HG03521 (cell line): ENCODE measurements around the gene PSORS1C1.
"Not testable (repeated sequence)": the region's sequence is repeated elsewhere in the genome, so short reads cannot be mapped to it uniquely, and the experiment has no call there.

Experiments used
- ATAC-seq: cut with Tn5 transposase; IDR thresholded peaks from one replicate; pipeline ENCODE4 v1.9.1; 2021; ENCODE audit warnings: mild to moderate bottlenecking, moderate library complexity; ENCODE audit not compliant: unreplicated experiment

The PSORS1C1 gene

DNA sequence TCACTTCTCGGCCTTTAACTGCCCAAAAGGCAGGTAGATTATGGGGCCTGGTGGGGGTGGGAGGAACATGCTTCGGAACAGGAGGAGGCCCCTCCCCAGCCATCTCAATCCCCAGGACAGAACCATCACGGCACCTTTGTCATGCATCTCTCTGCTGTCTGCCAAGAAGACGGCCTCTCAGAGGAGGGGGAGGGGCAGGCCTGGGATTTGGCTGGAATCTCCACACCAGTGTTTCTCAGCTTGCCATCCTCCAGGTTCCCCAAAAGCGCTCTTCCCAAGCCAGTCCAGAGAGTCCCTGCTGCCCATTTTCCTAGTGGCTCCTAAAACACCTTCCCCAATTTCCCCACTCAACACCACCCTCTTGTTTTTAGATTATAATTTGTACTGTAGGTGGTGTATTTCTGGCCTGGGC, 58.4 kb downstream of the PSORS1C1 start:
- ATAC-seq: no peak

DNA sequence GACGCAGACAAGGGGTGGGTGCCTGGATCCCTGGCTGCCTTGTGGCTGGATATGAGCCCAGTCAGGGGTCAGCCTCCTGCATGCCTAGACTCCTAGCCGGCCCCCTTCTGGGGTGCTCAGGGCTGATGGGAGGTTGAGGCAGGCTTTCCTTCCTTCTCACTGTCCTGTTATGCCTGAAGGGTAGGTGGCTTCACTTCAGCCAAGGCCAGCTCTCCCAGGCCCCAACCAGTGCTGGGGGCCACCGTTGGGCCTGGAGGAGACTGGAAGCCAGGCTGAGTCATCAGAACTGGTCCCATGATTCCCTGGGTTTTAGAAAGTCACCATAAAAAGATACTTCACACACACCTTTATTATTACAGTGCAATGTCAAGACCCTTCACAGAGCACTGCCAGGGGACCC, 58.8 kb downstream of the PSORS1C1 start:
- no peak for ATAC-seq

DNA sequence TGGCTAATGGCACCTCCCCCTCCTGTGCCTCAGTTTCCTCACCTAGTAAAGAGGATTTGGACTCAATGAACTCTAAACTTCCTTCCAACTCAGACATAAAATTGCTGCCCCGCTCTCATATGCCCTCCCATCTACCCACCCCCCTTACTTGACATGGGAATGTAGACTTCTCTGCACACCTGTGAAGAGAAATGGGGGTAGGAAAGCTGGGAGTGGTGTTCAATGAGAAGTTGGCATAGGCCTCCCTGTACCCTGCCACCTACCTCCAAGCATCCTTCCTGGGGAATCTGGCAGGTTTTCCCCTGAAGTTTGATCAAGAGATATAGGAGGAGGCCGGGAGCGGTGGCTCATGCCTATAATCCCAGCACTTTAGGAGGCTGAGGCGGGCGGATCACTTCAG, 59.8 kb downstream of the PSORS1C1 start:
- no peak for ATAC-seq

DNA sequence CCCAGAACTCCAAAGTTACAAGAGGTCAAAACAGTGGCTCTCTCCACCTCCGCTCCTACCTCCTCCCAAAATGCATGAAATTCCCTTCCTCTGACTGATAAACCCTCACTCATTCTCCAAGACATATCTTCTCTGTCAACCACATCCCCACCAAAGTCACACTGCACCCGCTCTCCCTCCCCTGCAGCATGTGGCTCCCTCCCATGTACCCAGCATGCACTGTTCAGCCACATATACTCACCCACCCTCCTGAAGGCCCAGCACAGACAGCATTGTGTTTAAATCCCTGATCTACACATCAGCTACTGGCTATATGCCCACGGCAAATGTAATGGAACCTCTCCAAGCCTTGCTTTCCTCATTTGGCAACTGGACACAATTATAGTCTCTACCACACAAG, 61.4 kb downstream of the PSORS1C1 start:
- ATAC-seq: no peak

DNA sequence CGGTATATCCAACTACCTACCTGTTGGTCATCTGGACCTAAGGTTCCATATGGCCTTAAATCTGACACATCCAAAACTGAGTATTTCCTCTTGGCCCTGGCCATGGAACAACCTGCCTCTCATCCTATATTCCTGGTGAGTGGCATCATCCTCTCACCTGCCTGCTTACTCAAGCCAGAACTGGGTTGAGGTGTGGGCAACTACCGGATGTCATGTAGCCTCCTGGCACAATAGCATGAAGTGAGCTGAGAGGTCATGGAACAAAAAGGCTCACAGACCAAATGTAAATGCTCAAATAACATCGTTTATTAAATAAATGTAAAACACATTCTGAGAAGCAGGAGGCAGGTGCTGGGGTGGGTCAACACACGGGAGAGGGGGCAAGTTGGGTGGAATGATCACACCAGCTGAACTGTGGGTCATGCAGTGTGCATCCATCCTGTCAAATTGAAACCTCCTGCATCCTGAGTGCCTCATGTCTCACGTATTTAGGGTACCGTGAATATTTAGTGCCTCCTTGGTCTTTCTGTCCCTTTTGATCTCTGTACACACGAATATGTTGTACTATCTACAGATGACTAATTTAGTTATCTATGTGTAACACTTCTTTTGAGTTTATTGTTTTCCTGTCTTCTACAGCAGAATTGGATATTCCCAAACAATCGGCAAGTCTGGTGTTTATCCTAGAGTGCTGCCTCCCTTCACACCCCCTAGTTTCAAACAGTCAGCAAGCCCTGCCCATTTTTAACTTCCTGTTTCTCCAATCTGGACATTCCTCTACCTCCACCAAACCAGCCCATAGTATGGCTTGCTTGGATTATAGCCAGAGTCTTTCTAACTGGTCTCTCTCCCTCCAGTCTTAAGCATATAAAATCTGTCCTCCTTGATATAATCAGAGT, 63.8 kb downstream of the PSORS1C1 start:
- ATAC-seq: no peak

DNA sequence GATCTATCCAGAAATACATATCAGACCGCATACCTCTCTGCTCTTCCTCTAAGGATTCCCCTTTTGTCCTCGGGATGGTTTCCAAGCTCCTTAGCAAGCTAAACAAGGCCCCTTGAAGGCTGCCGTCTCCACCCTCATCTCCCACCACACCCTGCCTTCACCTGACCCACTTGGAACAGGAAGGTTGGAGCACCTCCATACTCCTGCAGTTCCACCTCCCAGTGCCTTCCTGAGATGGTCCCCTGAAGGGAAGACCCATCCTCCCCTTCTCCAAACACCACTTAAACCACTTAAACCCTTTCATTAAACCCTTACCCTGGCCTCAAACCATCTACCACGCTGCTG, 64.4 kb downstream of the PSORS1C1 start:
- ATAC-seq: no peak

DNA sequence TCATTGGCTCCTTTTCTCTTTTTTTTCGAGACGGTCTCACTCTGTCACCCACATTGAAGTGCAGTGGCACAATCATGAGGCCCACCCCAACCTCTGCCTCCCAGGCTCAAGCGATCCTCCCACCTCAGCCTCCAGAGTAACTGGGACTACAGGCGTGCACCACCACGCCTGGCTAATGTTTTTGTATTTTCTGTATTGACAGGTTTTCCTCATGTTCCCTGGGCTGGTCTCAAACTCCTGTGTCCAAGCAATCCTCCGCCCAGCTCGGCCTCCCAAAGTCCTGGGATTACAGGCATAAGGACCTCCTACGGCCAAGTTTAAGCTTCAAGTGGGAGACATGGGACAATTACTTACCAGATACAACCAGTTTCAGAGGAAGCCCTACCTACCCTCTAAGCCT, 65.3 kb downstream of the PSORS1C1 start:
- ATAC-seq: no peak

DNA sequence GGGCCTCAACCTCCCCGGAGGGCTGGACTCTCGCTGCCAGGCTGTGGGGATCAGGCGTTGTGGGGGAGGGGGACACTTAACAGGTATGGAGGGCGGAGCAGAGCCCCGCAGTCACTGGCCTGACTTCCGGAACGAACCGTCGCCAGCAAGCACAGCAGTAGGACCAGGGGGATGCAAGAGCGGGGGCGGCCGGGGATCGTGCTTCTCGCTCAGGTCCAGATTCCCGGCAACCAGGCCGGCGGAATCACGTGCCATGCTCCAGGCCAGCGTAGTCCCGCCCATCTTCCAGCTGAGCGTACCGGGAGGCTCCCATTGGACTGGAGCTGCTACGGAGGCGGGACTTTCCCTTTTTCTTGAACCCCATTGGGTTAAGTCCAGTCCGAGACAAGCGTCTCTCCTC, 65.9 kb downstream of the PSORS1C1 start:
- no peak for ATAC-seq

DNA sequence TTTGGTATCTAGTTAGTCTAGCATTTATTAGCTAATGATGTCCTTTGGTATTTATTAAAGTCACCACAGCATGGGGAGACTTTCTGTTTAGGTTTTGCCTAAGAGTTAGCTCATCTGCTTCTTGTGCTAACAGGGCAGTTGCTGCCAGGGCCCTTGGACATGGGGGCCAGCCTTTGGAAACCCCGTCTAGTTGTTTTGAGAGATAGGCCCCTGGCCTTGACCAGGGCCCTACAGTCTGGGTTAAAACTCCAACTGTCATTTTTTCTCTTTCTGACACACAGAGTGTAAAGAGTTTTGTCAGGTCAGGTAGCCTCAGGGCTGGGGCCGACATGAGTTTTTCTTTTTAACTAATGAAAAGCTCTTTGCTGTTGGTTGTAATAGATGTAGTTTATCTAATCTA, 68.7 kb downstream of the PSORS1C1 start:
- ATAC-seq: not testable (repeated sequence)

DNA sequence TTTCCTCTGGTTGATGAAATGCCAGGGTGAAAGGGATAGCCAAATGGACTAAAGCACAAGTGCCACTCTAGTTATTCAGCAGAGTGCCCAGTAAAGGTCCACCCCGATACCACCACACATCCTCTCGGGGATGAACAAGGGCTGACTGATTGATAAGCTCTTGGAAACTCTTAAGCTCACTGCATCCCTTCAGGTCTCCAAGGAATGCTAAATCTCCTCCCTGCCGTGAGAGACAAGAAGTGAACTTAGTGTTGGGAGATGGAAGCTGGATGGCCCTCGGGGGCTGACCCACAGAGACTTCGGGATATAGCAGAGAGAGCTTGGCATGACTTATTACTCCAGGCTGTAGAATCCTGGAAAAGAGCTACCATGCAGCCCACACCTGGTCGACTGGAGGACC, 69.3 kb downstream of the PSORS1C1 start:
- ATAC-seq: not testable (repeated sequence)

DNA sequence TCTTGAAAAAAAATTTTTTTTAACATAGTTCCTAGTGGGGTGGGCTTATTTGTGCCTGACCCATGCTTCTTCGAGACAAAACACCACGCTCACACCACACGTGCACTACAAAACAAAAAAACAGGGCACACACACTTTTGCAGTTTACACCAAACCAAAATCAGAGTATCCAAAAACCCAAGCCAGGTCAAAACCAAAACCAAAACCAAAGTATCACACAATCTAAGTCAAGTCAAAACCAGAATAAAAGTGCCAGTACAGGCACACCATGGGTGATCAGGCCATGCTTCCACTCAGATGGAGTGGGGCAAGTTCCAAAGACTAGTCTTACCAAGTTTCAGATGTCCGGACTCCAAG, 71.1 kb downstream of the PSORS1C1 start:
- not testable (repeated sequence) for ATAC-seq

DNA sequence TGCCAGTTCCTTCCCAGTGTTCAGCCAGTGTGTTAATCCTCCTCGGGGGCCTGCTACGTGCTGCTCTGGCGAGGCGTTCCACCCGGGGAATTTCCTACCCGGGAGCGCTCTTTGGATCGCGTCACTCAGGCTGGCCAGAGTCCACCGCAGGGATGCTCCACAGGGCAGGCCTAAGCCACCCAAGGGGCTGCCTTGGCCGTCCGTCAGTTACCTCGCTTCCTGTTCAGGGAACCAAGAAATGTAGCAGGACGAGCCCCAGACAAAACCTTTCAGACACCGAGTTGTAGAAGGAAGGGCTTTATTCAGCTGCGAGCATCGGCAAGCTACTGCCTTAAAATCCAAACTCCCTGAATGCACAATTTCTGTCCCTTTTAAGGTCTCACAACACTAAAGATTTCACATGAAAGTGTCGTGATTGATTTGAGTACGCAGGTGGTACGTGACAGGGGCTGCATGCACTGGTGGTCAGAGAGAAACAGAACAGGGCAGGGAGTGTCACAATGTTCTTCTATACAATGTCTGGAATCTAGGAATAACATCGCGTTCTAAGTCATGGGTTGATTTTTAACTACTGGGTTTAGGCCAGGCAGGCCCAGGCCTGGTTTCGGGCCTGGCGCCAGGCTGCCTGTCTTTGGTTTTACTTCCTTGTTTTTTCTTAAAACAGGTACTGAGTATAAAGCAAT, 71.6 kb downstream of the PSORS1C1 start:
- ATAC-seq: no peak

DNA sequence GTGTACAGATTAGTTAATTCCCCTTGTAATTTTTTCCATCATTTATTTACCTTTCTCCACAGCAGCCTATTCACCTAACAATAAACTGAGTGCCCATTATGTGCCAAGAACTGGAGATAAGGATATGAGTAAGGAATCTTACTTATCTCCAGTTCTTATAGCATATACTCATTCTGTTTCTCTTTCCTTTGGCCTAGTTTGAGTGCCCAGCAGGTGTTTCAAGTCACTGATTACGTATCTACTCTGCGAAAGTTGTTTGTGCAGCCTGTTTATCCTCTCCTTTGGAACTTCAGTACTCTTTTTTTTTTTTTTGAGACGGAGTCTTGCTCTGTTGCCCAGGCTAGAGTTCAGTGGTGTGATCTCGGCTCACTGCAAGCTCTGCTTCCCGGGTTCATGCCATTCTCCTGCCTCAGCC, 73.2 kb downstream of the PSORS1C1 start:
- no peak for ATAC-seq

DNA sequence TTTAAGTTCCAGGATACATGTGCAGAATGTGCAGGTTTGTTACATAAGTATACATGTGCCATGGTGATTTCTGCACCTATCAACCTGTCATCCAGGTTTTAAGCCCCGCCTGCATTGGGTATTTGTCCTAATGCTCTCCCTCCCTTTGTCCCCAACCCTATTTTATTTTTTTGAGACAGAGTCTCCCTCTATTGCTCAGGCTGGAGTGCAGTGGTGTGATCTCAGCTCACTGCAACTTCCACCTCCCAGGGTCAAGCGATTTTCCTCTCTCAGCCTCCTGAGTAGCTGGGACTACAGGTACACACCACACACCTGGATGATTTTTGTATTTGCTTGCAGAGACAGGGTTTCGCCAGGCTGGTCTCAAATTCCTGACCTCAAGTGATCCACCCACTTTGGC, 74.6 kb downstream of the PSORS1C1 start:
- not testable (repeated sequence) for ATAC-seq
